Erythroblast (primary cell): ENCODE results near the gene IL17B.

Experiments used
- DNase-seq, 2 experiments: peaks; one replicate each; lab custom pipeline; 2025; lab: John Stamatoyannopoulos, UW
- GATA1 ChIP-seq: IDR thresholded peaks from 2 replicates; pipeline ENCODE4 v1.6.1; 2011; ENCODE audit warnings: low read depth, mild to moderate bottlenecking, control low read depth, low read length, moderate library complexity
- POLR2A ChIP-seq: IDR thresholded peaks from 2 replicates; pipeline ENCODE4 v1.6.1; 2011; ENCODE audit warnings: mild to moderate bottlenecking, low read length

Gene IL17B

GRCh38 chr5:149372076-149372795 lies 6.9 kb downstream of the IL17B start:
- DNase-seq = no peak
- no peak for TF ChIP-seq POLR2A
- TF ChIP-seq GATA1 = no peak

- TF ChIP-seq POLR2A = no peak
- no peak for TF ChIP-seq GATA1
- DNase-seq = peak; percentile 52 to 78
These were observed 7.7 kb downstream of the IL17B start for GRCh38 chr5:149371296-149371962.

- no peak for TF ChIP-seq GATA1
- no peak for TF ChIP-seq POLR2A
- DNase-seq = peak in 1 of 2 experiments; percentile 21
These were observed 8.2 kb downstream of the IL17B start for GRCh38 chr5:149370878-149371277.

DNA sequence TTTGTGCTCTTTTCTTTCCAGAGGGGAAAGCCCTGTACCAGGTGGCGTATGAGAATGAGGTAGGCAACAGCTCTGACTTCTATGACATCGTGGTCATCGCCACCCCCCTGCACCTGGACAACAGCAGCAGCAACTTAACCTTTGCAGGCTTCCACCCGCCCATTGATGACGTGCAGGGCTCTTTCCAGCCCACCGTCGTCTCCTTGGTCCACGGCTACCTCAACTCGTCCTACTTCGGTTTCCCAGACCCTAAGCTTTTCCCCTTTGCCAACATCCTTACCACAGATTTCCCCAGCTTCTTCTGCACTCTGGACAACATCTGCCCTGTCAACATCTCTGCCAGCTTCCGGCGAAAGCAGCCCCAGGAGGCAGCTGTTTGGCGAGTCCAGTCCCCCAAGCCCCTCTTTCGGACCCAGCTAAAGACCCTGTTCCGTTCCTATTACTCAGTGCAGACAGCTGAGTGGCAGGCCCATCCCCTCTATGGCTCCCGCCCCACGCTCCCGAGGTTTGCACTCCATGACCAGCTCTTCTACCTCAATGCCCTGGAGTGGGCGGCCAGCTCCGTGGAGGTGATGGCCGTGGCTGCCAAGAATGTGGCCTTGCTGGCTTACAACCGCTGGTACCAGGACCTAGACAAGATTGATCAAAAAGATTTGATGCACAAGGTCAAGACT lies 11.0 kb downstream of the IL17B start:
- DNase-seq = no peak
- TF ChIP-seq GATA1 = no peak
- no peak for TF ChIP-seq POLR2A

DNA sequence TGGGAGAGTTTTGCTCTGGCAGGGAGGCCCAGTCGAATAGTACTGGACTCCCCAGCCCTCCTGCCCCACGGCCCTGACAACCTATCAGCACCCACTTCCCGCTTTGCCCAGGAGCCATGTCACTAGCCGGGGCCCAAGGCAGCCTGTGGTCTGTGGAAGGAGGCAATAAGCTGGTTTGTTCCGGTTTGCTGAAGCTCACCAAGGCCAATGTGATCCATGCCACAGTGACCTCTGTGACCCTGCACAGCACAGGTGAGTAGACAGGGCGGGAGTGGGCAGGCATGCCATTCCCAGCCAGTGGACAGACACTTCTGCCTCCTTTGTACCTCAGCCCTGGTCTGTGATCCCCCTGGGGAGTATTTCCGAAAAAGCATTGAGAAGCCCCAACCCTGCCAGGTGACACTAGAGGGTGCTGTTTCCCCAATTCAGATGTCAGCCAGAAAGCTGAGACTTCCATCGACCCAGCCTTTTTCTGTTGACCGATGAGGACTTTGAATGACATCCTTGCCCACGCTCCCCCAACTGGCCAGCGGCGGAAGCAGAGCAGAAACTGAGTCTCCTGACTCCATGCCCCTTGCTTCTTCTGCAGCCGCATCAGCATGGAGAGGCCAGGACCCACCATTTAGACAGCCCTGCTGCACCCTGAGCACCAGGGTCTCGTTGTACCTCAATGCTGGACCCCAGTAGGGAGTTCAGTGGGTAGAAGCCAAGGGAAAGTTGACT lies 11.7 kb downstream of the IL17B start:
- DNase-seq = peak; percentile 82 to 86

GRCh38 chr5:149366169-149366729 lies 12.8 kb downstream of the IL17B start:
- peak; percentile 50 to 57 for DNase-seq
- TF ChIP-seq GATA1 (no peak), POLR2A (no peak)

More for the DNA sequence above, 11.7 kb downstream of the IL17B start:
- TF ChIP-seq POLR2A = no peak
- no peak for TF ChIP-seq GATA1

- peak in 1 of 2 experiments; percentile 55 for DNase-seq
- TF ChIP-seq POLR2A (no peak), GATA1 (no peak)
These were observed 13.7 kb downstream of the IL17B start for GRCh38 chr5:149365418-149365817.

- DNase-seq = no peak
- no peak for TF ChIP-seq POLR2A
- TF ChIP-seq GATA1 = no peak
These were observed 14.4 kb downstream of the IL17B start for GRCh38 chr5:149364719-149365118.

DNA sequence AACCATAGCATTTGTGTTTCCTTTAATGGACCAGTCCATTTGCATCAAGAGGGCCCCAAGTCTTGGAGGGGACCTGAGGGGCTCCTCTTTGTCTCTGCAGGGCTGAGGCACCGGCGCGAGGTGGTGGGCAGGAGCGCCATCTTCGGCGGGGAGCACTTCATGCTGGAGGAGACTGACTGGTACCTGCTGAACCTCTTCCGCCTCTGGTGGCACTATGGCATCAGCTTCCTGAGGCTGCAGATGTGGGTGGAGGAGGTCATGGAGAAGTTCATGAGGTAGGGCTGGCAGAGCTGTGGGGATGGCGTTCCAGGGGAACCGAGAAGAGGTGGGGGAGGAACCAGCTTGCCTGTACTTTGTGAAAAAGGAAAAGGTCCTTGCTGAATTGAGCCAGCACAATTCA lies 15.2 kb downstream of the IL17B start:
- no peak for TF ChIP-seq GATA1
- TF ChIP-seq POLR2A = peak; percentile 0
- DNase-seq = no peak

- DNase-seq = no peak
- TF ChIP-seq POLR2A (no peak), GATA1 (no peak)
These were observed 15.7 kb downstream of the IL17B start for GRCh38 chr5:149363358-149363757.

DNA sequence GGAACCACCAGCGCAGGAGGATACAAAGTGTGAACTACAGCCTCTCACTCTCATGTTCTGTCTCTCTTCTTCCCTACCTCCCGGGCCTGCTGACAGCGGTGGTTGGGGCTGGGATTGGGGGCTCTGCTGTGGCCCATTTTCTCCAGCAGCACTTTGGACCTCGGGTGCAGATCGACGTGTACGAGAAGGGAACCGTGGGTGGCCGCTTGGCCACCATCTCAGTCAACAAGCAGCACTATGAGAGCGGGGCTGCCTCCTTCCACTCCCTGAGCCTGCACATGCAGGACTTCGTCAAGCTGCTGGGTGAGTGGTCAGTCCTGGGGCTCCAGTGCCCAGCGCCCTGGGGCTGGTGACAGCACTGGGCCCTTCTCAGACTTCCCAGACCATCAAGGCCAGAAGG lies 16.6 kb downstream of the IL17B start:
- no peak for DNase-seq
- TF ChIP-seq GATA1 = no peak
- TF ChIP-seq POLR2A = no peak

DNA sequence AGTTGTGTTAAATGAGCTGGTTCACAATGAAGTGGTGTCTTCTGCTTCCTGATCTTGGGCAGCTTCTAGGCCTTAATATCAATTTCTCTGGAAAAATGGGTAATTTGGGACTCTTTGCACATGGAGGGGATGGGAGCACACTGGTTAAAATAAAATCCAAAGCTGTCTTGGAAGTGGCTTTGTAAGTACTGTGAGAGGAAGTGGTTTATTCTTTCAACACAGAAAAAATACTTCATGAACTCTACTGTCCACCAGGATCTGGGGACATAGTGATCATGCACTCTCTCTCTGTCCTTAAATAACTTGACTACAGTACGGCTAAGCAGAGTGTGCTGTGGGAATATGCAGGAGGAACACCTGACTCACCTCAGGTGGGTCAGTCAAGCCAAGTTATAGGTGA lies 18.8 kb downstream of the IL17B start:
- DNase-seq = no peak
- TF ChIP-seq POLR2A (no peak), GATA1 (no peak)

DNA sequence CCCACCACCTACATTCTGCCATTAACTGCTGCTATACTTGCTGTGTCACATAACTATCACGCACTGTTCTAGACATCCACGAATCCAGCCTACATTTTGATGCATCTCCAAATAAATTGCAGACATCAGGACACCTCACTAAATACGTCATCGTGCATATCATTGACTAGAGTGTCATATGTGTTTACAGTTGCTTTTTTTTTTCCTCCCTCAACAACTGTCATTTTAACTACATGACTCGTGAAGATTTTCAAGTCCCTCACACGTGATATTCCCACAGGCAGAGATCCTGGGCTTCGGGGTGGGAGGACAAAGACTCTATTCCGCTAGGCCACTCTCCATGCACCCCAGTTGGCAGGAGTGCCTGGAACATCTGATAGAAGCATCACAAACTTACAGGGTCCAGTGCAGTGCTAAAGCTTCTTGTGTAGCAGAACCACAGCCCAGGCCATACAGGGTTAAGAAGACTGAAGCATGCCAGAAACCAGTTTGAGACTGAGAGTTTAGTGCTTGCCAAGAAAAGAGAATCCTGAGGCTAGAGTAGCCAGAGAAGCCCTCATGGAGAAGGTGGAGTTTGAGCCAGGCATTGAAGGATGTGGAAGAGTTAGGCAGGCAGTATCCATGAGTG lies 20.1 kb downstream of the IL17B start:
- no peak for TF ChIP-seq POLR2A
- no peak for TF ChIP-seq GATA1
- DNase-seq = peak; percentile 21 to 39
